HG02852 (cell line): ENCODE results near the gene RAB19.
"Not testable (repeated sequence)": the region's sequence is repeated elsewhere in the genome, so short reads cannot be mapped to it uniquely, and the experiment has no call there.

Experiments
- ATAC-seq: cut with Tn5 transposase; IDR thresholded peaks from one replicate; pipeline ENCODE4 v1.9.1; 2021; ENCODE audit warnings: mild to moderate bottlenecking, moderate library complexity; ENCODE audit not compliant: unreplicated experiment

The RAB19 gene

DNA sequence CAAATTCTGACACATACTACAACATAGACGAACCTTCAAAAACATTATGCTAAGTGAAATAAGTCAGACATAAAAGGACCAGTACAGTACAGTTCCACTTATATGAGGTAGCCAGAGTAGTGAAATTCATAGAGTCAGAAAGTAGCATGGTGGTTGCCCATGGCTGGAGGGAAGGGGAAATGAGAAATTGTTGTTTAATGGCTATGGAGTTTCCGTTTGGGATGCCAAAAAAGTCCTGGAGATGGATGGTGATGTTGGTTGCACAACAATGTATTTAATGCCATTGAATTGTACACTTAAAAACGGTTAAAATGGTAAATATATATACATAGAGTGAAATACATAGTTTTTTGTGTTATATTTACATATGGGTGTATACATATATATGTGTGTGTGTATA is 3.5 kb upstream of the RAB19 start:
- ATAC-seq, result no peak

DNA sequence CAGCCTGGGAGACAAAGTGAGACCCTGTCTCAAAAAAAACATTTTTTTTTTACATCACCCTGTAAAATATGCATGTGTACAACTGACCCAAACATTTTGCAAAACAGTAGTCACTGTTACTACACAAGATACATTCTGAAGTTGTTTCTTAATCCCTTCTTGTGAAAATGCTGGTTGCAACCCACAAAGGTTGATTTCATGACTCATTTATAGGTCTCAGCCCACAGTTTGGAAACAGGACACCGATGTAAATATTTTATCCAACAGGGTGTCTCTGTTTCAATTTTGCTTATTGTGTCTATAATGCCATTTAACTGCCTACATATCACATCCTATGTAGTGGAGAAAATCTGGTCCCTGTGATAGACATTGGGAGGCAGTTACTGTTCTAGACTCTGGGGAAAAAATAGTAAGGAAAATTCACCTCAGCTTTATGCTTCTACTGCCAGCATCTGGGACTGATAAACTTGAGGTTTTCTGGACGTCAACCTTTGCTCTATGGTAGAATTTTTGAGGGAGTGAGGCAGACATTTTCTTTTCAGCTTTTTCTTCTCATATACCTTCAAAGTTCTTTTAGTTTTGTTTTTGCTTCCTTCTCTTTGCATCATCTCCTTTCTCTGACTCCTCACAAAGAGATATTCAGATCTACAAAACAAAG is 1.6 kb upstream of the RAB19 start:
- ATAC-seq, result no peak

DNA sequence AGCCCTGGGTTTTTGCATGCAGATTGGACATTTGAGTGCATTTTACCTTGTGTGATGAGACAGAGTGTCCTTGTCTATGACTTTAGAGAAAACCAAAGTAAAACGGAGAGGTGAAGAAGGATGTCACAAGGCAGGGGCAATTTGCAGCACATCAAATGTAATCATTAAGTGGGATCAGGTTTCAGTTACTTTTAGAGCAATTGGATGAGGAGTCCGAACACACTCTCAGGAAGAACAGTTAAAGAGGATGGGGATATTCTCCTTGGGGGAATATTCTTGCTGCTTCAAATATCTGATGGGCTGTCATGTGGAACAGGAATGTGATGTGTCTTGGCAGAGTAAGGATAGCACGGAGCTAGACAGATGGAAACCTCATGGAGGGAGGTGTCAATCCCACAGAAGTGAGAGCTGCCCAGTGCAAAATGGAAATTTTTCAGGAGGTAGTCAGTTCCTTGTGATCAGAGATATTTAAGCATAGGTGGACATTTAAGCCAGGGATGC is 757 bp downstream of the RAB19 start:
- ATAC-seq, result no peak

DNA sequence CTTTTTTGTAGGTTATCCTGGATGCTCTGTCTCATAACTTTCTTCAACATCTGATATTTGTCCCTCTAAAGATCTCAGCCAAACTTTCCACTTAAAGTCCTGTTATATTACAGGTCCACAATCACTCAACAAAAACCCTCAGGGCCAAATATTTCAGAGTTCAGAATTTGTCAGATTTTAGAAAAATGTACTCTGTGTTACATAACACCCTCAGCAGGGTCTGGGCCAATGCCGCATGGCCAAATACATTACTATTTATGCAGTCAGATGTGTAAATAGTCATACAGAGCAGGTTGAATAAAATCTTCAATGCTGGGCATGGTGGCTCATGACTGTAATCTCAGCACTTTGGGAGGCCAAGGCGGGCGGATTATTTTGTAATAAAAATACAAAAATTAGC is 11.5 kb downstream of the RAB19 start:
- no peak for ATAC-seq

DNA sequence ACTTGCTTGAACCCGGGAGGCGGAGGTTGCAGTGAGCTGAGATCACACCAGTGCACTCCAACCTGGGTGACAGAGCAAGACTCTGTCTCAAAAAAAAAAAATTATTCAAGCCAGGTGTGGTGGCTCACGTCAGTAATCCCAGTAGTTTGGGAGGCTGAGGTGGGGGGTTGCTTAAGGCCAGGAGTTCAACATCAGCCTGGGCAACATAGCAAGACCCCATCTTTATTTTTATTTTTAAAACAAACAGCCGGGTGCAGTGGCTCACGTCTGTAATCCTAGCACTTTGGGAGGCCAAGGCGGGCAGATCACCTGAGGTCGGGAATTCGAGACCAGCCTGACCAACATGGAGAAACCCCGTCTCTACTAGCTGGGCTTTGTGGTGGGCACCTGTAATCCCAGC is 12.0 kb downstream of the RAB19 start:
- not testable (repeated sequence) for ATAC-seq

DNA sequence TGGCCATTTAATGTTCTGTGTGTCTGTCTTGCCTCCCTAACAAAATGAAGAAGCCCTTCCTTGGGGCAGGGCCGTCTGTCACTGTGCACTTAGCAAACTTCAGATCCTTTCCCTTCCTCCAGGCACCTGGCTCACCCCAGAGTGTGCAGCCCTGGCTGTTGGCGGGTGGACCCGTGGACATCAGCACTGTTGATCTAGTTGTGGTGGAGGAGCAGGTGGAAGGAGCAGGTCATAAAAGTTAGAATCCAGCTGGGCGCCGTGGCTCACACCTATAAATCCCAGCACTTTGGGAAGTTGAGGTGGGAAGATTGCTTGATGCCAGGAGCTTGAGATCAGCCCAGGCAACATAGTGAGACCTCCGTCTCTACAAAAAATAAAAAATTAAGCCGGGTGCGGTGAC is 12.7 kb downstream of the RAB19 start:
- no peak for ATAC-seq

DNA sequence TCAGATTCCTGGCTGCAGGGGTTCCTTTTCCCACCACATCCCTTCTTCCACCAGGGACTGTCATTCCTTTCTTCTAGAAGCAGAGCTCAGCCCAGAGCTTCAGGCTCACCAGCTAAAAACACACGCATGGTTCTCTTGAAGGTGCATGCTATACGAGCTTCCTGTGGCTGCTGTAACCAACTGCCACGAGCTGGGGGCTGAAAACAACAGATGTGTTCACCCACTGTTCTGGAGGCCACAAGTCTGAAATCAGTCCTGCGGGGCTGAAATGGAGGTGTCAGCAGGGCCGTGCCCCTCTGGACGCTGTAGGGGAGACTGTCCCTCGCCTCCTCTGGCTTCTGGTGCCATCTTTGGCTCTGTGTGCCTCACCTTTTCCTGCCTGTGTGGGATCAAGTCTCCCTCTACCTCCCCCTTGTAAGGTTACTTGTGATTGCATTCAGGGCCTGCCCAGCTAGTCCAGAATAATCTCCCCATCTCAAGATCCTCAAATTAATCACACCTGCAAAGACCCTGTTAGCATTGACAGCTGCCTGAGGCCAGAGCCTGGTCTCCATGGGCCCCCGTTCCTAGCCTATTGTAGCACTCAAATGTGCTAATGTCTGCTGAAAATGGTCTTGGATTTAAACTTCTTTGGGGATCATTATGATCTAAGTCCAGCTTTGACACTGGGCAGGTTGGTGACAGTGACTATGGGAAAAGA is 13.7 kb downstream of the RAB19 start:
- no peak for ATAC-seq

DNA sequence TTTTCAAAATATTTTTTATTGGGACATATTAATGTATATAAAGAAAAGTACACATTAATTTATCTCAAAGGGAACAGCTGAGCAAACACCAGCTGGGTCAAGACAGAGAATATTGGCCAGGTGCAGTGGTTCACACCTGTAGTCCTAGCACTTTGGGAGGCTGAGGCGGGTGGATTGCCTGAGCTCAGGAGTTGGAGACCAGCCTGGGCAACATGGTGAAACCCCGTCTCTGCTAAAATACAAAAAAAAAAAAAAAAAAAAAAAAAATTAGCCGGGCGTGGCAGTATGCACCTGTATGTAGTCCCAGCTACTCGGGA is 14.3 kb downstream of the RAB19 start:
- not testable (repeated sequence) for ATAC-seq

DNA sequence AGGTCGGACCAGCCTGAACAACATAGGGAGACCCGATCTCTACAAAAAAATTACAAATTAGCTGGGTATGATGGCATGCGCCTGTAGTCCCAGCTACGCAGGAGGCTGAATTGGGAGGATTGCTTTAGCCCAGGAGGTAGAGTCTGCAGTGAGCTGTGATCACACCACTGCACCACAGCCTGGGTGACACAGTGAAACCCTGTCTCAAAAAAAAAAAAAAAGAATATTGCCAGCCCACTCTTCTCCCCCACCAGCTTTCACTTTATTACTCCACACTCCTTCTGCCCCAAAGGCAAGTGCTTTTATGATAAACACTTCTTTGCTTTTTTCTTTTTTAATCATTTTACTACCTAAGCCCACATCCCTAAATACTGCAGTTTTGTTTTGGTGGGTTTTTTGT is 14.8 kb downstream of the RAB19 start:
- ATAC-seq, result no peak

DNA sequence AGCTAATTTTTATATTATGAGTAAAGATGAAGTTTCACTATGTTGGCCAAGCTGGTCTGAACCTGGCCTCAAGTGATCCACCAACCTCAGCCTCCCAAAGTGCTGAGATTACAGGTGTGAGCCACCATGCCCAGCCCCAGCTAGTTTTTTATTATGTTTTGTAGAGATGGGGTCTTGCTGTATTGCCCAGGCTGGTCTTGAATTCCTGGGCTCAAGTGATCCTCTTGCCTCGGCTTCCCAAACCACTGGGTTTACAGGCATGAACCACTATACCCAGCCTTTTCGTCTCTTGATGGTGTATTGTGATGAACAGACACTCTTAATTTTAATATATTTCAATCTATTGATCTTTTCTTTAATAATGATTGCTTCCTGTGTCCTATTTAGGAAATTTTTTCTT is 17.7 kb downstream of the RAB19 start:
- ATAC-seq, result no peak

DNA sequence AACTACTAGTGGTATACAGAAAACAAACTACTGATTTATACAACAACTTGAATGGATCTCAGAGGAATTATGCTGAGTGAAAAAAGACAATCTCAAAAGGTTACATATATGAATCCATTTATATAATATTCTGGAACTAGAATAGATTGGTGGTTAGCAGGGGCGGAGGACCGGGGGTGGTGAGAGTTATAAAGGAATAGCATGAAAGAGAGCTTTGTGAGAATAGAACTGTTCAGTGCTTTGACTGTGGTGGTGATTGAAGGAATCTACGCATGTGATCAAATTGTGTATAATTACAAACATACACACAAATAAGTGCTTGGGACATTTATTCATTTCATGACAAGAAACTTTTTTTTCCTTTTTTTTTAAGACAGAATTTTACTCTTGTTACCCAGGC is 19.6 kb downstream of the RAB19 start:
- ATAC-seq, result no peak

DNA sequence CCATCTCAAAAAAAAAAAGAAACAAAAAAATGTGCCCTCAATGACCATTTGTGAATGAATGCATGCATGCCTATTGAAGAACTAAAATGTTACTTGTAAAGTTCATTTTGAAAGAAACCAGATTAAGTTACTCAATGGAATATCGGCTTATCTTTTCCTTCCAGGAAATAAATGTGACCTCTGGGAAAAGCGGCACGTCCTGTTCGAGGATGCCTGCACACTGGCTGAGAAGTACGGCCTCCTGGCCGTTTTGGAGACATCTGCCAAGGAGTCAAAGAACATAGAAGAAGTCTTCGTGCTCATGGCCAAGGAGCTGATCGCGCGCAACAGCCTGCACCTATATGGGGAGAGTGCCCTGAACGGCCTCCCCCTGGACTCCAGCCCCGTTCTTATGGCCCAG is 21.9 kb downstream of the RAB19 start:
- ATAC-seq, result no peak

DNA sequence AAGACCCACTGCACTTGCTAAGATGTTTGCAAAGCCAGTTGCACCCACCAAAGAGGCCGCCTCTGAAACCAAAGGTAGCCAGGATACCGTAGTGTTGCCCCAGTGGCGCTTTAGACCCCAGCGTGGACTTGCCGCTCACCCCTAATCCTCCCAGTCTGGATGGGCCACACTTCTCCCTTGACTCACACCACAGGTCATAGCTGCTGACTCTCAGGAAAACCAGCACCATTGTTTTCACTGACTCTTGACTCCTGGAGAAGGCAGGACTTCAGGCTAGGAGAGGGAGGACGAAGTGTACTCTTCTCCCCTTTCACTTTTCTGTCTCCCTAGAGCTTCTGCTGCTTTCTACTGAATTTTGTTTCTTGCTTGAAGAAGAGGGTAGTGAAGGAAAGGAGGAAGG is 22.3 kb downstream of the RAB19 start:
- ATAC-seq, result no peak

DNA sequence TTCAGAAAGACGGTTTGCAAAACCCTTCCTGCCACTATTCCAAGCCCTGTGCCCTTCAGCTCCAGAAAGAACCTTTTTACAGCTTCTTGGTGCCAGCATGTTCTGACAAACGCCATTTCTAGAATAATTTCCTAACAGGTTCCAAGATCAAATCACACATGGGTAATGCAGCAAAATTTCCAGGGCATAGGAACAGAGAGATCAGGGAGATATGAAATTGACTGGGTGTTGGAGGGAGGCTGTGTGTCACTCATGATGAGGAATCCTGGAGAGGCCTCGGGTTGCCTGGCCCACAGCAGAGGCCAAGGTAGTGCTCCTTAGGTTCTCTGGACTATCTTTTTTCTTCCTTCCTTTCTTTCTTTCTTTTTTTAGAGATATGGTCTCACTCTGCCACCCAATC is 29.5 kb downstream of the RAB19 start:
- no peak for ATAC-seq

DNA sequence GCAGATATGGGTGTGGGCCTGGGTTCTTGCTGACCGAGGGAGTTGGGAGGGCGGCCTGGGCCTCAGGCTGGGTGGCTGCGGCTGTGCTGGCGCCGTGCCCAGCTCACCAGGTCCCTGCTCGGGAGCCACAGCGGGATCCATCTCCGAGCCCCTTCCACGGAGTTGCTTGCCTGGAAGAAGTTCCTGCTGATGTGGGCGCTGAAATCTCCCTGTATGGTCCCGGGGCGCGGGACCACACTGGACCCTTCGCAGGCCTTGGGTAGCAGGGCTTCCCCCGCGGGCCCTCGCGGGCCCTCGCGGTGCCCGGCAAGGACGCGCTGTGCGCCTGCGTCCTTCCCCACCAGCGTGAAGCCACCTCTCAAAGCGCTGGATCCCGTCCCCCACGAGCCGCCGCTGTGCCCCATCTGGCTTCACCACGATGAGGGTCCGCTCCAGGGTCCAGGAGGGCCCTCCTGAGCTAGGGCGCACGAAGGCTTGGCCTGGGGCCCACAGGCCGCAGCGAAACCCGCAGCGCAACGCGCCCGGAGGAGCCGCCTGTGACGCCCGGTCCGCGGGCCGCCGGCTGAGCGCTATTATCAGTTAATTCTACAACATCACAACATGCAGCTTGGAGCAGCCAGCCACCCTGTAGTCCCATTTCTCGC is 31.5 kb downstream of the RAB19 start:
- no peak for ATAC-seq

DNA sequence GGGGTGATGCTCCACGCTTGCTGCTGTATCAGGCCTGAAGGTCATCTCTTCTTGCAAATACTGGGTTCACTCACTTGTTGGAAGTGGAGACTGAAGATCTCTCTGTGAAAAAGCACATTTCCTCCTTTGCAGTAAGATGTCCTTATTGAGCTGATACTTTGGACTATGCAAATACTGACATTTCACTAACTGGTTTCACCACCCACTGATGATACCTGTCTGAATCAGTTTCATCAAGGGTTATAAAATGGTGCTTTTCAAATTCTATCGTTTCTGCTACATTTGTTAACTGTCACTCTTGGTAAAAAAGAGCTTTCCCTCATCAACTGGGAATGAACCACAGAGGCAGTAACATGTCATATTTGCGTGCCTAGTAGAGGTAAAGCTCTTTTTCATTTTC is 35.5 kb downstream of the RAB19 start:
- ATAC-seq, result peak; percentile 81

DNA sequence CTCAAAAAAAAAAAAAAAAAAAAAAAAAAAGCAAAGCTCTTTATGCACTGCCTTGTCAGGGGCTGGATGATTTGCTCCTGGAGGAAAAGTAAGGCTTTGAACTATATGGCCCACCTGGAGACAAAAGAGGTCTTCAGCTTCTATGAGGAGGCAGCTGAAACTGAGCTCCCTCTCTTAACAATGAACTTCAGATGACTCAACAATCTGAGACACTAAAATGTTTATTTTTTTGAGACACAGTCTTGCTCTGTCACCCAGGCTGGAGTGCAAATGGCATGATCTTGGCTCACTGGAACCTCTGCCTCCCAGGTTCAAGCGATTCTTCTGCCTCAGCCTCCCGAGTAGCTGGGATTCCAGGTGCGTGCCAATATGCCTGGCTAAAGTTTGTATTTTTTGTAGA is 36.7 kb downstream of the RAB19 start:
- ATAC-seq, result no peak

DNA sequence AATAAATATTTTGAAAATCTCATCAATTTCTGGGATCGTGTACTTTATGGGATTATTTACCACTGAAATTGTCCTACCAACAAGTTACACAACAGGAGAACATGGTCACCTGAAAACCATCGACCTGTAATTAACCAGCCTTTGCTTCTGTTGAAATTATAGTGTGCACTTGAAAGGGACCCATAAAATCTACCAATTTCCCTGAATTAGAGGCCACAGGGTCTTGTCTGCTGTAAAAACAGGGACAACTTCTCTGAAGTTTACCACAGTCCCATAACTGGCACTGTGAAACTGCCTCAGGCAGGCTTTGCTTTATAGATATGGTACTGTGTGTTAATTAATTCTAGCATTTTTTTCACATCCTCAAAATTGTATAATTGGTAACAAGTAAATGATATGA is 37.7 kb downstream of the RAB19 start:
- ATAC-seq, result no peak

DNA sequence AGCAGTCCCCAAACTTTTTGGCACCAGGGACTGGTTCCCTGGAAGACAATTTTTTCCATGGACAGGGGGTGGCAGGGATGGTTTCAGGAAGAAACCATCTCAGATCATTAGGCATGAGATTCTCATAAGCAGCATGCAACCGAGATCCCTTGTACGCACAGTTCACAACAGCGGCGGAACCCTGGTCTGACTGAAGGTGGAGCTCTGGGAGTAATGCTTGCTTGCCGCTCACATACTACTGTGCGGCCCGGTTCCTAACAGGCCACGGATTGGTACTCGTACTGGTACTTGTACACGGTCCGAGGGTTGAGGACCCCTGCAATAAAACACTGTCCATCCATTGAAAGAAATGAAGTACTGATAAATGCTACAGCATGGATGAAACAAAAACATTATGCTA is 42.6 kb downstream of the RAB19 start:
- ATAC-seq, result no peak

DNA sequence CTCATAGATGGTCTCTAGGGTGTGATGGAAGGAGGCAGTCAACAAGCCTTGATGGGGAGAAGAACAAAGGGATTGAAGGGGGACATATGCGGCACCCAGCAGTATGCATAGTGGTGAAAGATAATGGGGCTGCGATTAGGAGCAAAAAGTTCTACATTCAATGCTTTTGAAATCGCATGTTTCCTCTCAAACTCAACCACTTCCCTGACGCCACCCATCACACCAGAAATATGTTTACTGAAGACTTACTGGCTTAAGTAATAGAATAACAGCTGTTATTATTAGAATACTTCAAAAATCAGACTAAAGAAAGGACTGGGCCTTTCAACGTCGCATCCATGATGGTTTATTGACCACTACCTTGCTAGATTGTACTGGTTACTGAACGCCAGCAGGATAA is 44.0 kb downstream of the RAB19 start:
- no peak for ATAC-seq

DNA sequence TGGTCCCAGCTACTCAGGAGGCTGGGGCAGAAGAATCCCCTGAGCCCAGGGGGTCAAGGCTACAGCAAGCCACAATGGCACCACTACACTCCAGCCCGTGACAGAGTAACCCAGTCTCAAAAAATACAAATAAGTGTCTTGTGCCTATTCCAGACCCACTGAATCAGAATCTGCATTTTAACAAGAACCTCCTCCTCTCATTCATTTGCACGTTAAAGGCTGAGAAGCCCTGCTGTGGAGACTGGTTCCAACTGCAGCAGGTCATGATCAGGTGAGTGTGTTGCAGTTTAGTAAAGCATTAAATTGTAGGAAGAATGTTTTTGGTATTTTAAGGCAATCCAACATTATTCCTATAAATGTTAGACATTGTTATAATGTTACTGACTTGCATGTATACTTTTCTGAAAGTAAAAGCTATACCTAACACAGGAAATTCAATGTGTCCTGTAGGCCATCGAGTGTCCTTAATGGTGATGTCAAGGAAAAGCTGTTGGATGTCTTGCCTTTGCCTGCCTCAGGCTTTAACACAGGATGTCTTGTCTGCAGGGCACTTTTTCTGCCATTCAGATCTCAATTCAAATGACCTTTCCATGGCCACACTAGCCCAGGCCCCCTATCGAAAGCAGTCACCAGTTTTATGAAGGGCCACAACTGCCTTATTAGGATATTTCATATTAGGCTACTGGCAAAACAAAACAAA is 45.1 kb downstream of the RAB19 start:
- no peak for ATAC-seq

DNA sequence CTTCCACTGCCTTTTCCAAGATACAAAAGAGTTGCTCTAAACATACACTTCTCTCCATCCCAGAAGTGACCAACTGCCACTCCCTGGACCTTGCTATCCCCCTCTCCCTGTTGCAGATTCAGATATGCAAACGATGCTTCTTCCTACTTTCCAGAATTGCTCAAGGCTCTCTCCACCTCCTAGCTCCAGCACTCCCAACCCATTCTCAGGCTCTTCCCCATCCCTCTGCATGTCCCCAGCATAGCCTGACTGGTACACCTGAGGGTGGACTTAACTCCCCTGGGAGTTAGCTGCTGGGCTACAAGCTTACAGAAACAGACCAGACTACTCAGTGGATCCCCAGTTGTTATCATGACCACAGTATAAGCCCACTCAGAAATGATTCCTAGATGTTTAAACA is 47.9 kb downstream of the RAB19 start:
- no peak for ATAC-seq
